ENCODE data around the gene MCM8. TPM values are rescaled to one million over a fixed set of nuclear protein-coding genes. Genes with fewer than 3 reads are reported as not detected.

The MCM8 gene
- total RNA-seq, 2 donors from 2014 or later: 26.1 to 43.0 TPM

DNA sequence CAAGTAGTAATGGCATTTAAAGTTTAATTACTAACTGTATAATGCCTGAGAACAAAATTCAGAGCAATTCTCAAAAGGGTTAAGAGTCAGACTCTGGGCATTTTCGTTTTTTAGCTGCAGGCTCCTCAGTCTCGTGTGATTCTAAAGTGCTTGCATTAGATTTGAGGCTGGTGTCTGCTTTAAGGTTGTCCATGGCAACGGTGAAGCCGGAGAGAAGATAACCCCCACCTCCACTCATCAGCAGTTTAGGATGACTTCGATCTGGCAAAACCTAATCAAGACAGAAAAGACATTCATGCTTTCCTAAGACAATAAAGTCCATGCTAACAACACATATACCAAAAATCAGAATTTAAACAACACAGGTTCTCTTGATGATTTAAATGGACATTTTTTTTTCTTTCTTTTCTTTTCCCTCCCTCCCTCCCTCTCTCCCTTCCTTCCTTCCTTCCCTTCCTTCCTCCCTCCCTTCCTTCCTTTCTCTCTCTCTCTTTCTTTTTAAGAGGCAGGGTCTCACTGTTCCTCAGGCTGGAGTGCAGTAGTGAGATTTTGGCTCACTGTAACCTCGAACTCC lies 11.9 kb upstream of the MCM8 start:
- no peaks in the 10 kb centered on the region for H3K4me1 Mint-ChIP-seq
- WGBS, 2 experiments (ENCODE audit: insufficient coverage in 1 of 2, insufficient read length in 1 of 2): 89 to 90% methylated on average over 5 to 6 of the region's 6 CpGs
- TF ChIP-seq, protein P1, sequence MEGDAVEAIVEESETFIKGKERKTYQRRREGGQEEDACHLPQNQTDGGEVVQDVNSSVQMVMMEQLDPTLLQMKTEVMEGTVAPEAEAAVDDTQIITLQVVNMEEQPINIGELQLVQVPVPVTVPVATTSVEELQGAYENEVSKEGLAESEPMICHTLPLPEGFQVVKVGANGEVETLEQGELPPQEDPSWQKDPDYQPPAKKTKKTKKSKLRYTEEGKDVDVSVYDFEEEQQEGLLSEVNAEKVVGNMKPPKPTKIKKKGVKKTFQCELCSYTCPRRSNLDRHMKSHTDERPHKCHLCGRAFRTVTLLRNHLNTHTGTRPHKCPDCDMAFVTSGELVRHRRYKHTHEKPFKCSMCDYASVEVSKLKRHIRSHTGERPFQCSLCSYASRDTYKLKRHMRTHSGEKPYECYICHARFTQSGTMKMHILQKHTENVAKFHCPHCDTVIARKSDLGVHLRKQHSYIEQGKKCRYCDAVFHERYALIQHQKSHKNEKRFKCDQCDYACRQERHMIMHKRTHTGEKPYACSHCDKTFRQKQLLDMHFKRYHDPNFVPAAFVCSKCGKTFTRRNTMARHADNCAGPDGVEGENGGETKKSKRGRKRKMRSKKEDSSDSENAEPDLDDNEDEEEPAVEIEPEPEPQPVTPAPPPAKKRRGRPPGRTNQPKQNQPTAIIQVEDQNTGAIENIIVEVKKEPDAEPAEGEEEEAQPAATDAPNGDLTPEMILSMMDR (conservative IDR thresholded peaks at IDR 0.05): no peak

DNA sequence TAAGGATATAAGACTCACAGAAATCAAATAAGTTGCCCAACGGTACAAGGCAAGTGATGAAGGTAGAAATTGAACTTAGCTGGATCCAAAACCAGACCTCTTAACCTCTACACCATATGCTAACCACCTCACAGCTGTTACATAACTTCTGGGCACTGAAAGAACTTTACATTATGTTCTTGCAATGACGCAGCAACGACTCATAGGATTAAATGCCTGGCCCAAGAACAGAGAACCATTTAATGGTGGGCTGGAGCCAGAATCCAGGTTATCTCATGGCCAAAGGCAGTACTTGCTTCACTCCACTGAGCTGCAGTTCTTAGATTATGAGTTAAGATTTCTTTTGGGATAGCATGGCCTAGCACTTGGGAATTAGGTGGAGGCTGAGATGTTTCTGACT lies 4.5 kb upstream of the MCM8 start:
- no peak for DNase-seq
- Mint-ChIP-seq H3K36me3 (ENCODE audit: low read depth) (peaks cover 56% of the 10 kb centered on the region), H3K27ac (no peak overlapping the region), H3K4me3 (no peak overlapping the region), H3K27me3 (ENCODE audit: insufficient read depth) (no peaks in the 10 kb centered on the region), H3K4me1 (peaks cover 8% of the 10 kb centered on the region), H3K9me3 (no peaks in the 10 kb centered on the region)
- no peaks in the 10 kb centered on the region for H3K9me3 ChIP-seq (ENCODE audit: control insufficient read depth, low read length)
- no peak overlapping the region for H3K27ac ChIP-seq (ENCODE audit: low read depth, low read length)
- H3K4me3 ChIP-seq (ENCODE audit: low read length): no peak overlapping the region
- H3K27me3 ChIP-seq (ENCODE audit: control insufficient read depth, insufficient read depth, low read length, poor library complexity, severe bottlenecking): no peaks in the 10 kb centered on the region
- peaks cover 61% of the 10 kb centered on the region for H3K36me3 ChIP-seq (ENCODE audit: control insufficient read depth, insufficient read depth, low read length)
- WGBS, 2 experiments (ENCODE audit: insufficient coverage in 1 of 2, insufficient read length in 1 of 2): 92 to 93% methylated on average over 3 of the region's 3 CpGs
- TF ChIP-seq, protein P1 (conservative IDR thresholded peaks at IDR 0.05): no peak
- no peak overlapping the region for H3K9ac ChIP-seq (ENCODE audit: extremely low read depth, low read length, poor library complexity, severe bottlenecking)
- no peaks in the 10 kb centered on the region for H3K4me1 ChIP-seq (ENCODE audit: control insufficient read depth, insufficient read depth, low read length)

More for the DNA sequence above, 11.9 kb upstream of the MCM8 start:
- H3K4me1 ChIP-seq (ENCODE audit: control insufficient read depth, insufficient read depth, low read length): no peaks in the 10 kb centered on the region
- H3K27ac ChIP-seq (ENCODE audit: low read depth, low read length): no peak overlapping the region
- peaks cover 54% of the 10 kb centered on the region for H3K36me3 ChIP-seq (ENCODE audit: control insufficient read depth, insufficient read depth, low read length)
- Mint-ChIP-seq H3K27me3 (ENCODE audit: insufficient read depth) (no peaks in the 10 kb centered on the region), H3K9me3 (no peaks in the 10 kb centered on the region), H3K4me3 (no peak overlapping the region), H3K36me3 (ENCODE audit: low read depth) (peaks cover 42% of the 10 kb centered on the region), H3K27ac (no peak overlapping the region)
- no peaks in the 10 kb centered on the region for H3K9me3 ChIP-seq (ENCODE audit: control insufficient read depth, low read length)
- no peaks in the 10 kb centered on the region for H3K27me3 ChIP-seq (ENCODE audit: control insufficient read depth, insufficient read depth, low read length, poor library complexity, severe bottlenecking)
- H3K9ac ChIP-seq (ENCODE audit: extremely low read depth, low read length, poor library complexity, severe bottlenecking): no peak overlapping the region
- H3K4me3 ChIP-seq (ENCODE audit: low read length): no peak overlapping the region
- DNase-seq: no peak

DNA sequence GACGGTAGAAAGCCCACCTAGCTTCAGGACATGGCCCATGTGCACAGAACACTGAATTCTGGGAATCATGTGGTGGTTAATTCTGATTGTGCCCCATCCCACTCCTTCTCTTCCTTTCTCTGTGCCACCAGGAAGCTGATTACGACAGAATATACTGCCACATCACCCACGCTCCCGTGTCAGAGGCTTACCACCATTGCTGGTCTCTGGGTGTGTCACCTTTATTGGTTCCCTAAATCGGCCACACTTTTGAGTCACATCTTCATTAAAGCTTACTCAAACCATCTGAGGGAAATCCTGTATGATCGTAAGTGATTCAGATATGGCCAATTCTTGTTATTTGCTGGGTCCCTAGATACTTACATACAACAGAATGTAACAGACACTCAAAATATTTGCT lies 3.2 kb upstream of the MCM8 start:
- Mint-ChIP-seq H3K27ac (no peak overlapping the region), H3K9me3 (no peaks in the 10 kb centered on the region), H3K4me1 (peaks cover 11% of the 10 kb centered on the region), H3K27me3 (ENCODE audit: insufficient read depth) (no peaks in the 10 kb centered on the region), H3K36me3 (ENCODE audit: low read depth) (peaks cover 50% of the 10 kb centered on the region), H3K4me3 (no peak overlapping the region)
- Histone ChIP-seq H3K36me3 (ENCODE audit: control insufficient read depth, insufficient read depth, low read length) (peaks cover 52% of the 10 kb centered on the region), H3K4me1 (ENCODE audit: control insufficient read depth, insufficient read depth, low read length) (no peaks in the 10 kb centered on the region), H3K27me3 (ENCODE audit: control insufficient read depth, insufficient read depth, low read length, poor library complexity, severe bottlenecking) (no peaks in the 10 kb centered on the region), H3K27ac (ENCODE audit: low read depth, low read length) (no peak overlapping the region), H3K9ac (ENCODE audit: extremely low read depth, low read length, poor library complexity, severe bottlenecking) (no peak overlapping the region), H3K9me3 (ENCODE audit: control insufficient read depth, low read length) (no peaks in the 10 kb centered on the region), H3K4me3 (ENCODE audit: low read length) (no peak overlapping the region)
- DNase-seq: no peak
- 84 to 95% methylated on average over 5 to 6 of the region's 6 CpGs for WGBS, 2 experiments (ENCODE audit: insufficient coverage in 1 of 2, insufficient read length in 1 of 2)
- TF ChIP-seq, protein P1 (conservative IDR thresholded peaks at IDR 0.05): no peak
